Type B pancreatic cell (in vitro differentiated cells): Measurements from ENCODE around the gene JCHAIN. TPM values are rescaled to one million over a fixed set of nuclear protein-coding genes. Genes with fewer than 3 reads are reported as not detected.

Experiments used
- DNase-seq: peaks from one replicate; pipeline ENCODE4 v3.0.0; 2021; ENCODE audit warnings: mixed read lengths; ENCODE audit not compliant: unreplicated experiment; ENCODE audit errors: extremely low spot score
- H3K27ac Mint-ChIP-seq: 2 replicates; pipeline ENCODE4 v1.8.0; 2021; ENCODE audit warnings: mild to moderate bottlenecking, mixed read lengths
- H3K27me3 Mint-ChIP-seq: 2 replicates; pipeline ENCODE4 v1.8.0; 2021; ENCODE audit warnings: mixed read lengths
- H3K36me3 Mint-ChIP-seq: 2 replicates; pipeline ENCODE4 v1.8.0; 2021; ENCODE audit warnings: mixed read lengths
- H3K4me1 Mint-ChIP-seq: one replicate; pipeline ENCODE4 v1.8.0; 2021; ENCODE audit warnings: mixed read lengths; ENCODE audit not compliant: unreplicated experiment
- H3K4me3 Mint-ChIP-seq: 2 replicates; pipeline ENCODE4 v1.8.0; 2021; ENCODE audit warnings: mild to moderate bottlenecking, mixed read lengths
- H3K9me3 Mint-ChIP-seq: 2 replicates; pipeline ENCODE4 v1.8.0; 2021; ENCODE audit warnings: mixed read lengths
- total RNA-seq: library from RNA; stranded (reverse); gene quantifications from 2 replicates; pipeline ENCODE4 v1.2.1, GENCODE V29; 2021; ENCODE audit warnings: low replicate concordance
- TF ChIP-seq, protein P1 (sequence below): fragments of 200-600 bp; sonication (generic); conservative IDR thresholded peaks from 2 replicates; pipeline ENCODE4 v1.5.0; 2021; ENCODE audit warnings: antibody characterized with exemption, mild to moderate bottlenecking

JCHAIN gene
- total RNA-seq, 1 donor from 2014 or later: not detected

DNA sequence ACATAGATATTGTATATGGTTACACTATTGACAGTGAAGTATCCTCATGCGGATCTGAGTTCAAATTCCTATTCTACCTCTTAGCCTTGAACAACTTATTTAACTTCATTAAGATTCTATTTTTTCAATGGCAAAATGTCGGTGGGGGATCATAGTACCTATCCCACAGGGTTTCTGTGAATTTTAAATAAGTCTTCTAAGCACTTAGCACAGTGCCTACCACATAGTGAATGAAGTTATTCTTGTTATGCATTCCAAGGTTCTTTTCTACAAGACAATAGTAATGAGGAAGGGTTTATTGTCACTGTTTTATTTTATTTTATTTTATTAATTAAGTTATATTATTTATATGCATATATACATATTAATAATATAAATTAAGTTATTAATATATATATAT is 46.5 kb downstream of the JCHAIN start:
- H3K36me3 Mint-ChIP-seq: no peaks in the 10 kb centered on the region
- TF ChIP-seq, protein P1, sequence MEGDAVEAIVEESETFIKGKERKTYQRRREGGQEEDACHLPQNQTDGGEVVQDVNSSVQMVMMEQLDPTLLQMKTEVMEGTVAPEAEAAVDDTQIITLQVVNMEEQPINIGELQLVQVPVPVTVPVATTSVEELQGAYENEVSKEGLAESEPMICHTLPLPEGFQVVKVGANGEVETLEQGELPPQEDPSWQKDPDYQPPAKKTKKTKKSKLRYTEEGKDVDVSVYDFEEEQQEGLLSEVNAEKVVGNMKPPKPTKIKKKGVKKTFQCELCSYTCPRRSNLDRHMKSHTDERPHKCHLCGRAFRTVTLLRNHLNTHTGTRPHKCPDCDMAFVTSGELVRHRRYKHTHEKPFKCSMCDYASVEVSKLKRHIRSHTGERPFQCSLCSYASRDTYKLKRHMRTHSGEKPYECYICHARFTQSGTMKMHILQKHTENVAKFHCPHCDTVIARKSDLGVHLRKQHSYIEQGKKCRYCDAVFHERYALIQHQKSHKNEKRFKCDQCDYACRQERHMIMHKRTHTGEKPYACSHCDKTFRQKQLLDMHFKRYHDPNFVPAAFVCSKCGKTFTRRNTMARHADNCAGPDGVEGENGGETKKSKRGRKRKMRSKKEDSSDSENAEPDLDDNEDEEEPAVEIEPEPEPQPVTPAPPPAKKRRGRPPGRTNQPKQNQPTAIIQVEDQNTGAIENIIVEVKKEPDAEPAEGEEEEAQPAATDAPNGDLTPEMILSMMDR: no peak
- DNase-seq: no peak
- H3K4me3 Mint-ChIP-seq: no peak overlapping the region
- H3K27me3 Mint-ChIP-seq: peaks cover 7% of the 10 kb centered on the region
- no peak overlapping the region for H3K27ac Mint-ChIP-seq
- peaks cover 10% of the 10 kb centered on the region for H3K9me3 Mint-ChIP-seq
- H3K4me1 Mint-ChIP-seq: no peaks in the 10 kb centered on the region

DNA sequence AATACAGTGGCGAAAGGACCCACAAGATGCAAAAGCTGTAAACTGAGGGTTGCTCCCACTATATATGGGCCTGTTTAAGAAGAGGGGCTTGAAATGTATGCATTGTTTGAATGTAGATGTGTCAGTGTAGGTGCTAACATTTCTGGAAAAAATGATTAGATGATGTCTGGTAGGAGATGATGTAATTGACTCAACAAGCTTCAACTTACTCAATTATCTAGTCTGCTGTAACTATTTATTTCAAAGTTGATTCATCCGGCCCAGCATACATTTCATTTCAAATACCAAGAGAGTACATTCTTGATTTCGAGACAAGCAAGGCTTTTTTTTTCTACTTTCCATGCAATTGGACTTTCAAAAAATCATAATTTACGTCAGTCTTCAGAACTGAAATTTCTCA is 47.0 kb downstream of the JCHAIN start:
- Mint-ChIP-seq H3K4me3 (no peak overlapping the region), H3K9me3 (peaks cover 10% of the 10 kb centered on the region), H3K36me3 (no peaks in the 10 kb centered on the region), H3K4me1 (peaks cover under 1% of the 10 kb centered on the region), H3K27ac (no peak overlapping the region), H3K27me3 (peaks cover 7% of the 10 kb centered on the region)
- no peak for DNase-seq
- TF ChIP-seq, protein P1: no peak

DNA sequence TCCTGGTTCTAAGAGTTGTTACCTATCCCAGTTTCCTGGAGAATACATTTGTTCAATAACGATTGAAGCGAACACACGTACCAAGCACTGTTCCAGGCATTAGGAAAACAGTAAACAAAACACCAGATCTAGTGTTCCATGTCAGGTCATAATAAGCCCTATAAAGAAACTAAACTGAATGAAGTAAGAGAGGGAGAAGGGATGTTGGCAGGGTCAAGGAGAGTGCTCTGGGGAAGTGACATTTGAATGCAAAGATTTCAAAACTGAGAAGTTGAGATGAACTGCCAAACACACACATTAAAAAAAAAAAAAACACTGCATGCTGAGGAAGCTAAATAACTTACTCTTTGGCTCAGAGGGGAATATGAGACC is 52.1 kb downstream of the JCHAIN start:
- DNase-seq: no peak
- H3K4me3 Mint-ChIP-seq: no peak overlapping the region
- no peak overlapping the region for H3K27ac Mint-ChIP-seq
- H3K36me3 Mint-ChIP-seq: no peaks in the 10 kb centered on the region
- TF ChIP-seq, protein P1: no peak
- peaks cover 7% of the 10 kb centered on the region for H3K9me3 Mint-ChIP-seq
- peaks cover 17% of the 10 kb centered on the region for H3K4me1 Mint-ChIP-seq
- peaks cover 10% of the 10 kb centered on the region for H3K27me3 Mint-ChIP-seq

DNA sequence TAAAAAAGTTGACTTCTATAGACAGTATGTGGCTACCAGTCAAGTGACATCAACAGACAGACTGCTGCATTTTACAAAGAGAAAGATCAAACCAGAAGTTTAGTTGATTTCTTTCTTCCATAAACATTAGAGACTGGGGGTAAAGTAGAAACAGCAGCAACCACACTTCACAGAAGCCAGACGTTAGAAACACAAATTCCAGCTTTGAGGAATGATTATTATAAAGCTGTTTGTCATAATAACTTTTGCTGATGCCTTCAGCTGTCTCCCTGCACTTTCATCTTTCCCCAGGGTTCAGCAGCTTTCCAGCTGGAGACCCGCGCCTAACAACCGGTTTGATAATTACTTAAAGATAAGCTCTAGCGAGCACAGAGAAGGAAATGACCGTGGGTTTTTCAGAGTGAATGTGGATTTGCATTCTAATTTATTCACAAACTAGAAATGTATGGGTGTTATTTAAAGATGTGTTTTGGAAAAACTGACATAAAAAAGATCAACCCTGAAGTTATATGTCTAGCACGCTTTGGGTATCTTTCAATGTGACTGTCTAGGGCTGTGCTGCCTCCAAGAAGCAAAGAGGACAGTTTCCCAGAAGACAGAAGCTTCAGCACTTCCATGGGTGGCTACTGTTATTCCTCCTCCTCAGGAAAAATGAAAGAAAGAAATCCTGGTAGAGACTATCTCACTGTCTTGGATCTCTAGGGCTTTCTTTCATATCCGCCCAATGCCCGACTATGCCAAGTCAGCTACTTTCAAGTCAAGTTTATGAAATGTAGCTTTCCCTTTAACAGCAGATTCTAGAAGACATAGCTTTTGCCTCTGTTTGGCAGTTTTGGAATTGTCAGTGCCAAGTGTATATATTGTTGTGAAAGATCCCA is 52.8 kb downstream of the JCHAIN start:
- TF ChIP-seq, protein P1: no peak
- no peak for DNase-seq
- Mint-ChIP-seq H3K36me3 (no peaks in the 10 kb centered on the region), H3K27ac (no peak overlapping the region), H3K4me1 (peaks cover 17% of the 10 kb centered on the region), H3K27me3 (peaks cover 10% of the 10 kb centered on the region), H3K9me3 (peaks cover 2% of the 10 kb centered on the region), H3K4me3 (no peak overlapping the region)

DNA sequence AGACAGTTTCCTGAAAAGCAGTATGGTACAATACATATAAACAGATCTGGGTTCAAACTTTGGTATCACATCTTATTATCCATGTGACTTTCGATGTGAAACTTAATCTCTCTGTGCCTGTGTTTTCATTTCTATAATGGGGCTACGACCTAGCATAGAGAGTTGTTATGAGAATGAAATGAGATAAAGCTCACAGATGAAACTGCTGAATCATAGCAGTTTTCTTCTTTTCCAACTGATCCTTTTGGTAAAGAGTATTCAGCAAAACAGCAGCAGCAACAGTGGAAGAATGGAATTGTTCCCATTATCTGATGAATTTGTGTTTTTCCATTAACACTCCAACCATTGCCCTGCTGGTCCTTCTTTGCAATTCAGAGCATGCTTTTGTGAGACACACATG is 58.0 kb downstream of the JCHAIN start:
- no peak for DNase-seq
- Mint-ChIP-seq H3K27ac (no peak overlapping the region), H3K4me1 (peaks cover 7% of the 10 kb centered on the region), H3K9me3 (no peaks in the 10 kb centered on the region), H3K36me3 (no peaks in the 10 kb centered on the region), H3K4me3 (no peak overlapping the region), H3K27me3 (no peaks in the 10 kb centered on the region)
- TF ChIP-seq, protein P1: no peak
